ENCODE measurements around the gene THAP4. TPM values are rescaled to one million over a fixed set of nuclear protein-coding genes. Genes with fewer than 3 reads are reported as not detected.

Gene THAP4
- total RNA-seq, 1 donor from 2014 or later = 51.6 TPM

DNA sequence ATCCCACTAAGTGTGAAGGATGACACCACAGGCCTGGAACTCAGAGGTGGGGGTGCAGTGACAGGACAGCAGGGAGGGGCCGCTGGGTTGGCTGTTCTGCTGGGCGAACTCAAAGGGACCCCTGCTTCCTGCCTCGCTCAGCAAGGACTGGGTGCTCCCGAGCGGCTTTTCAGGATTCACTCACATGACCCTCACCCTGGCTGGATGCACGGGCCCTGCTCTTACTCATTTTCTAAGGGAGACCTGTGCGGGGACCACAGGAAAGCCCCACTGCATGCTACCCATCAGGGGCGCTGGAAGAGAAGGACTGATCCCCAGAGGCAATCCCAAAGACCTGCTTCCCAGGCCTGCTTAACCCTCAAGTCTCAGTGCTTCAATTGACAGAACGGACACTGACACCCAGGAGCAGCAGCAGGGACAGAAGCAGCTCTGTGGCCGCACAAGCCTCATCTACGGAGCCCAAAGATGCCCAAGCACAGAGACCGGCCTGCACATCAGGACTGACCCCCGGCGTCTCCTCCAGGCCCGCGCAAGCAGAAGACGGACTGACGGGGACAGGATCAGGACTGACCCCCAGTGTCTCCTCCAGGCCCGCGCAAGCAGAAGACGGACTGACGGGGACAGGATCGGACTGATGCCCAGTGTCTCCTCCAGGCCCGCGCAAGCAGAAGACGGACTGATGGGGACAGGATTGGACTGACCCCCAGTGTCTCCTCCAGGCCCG is 29.6 kb downstream of the THAP4 start:
- no peak overlapping the region for H3K4me3 Mint-ChIP-seq (ENCODE audit: unreplicated experiment)
- peaks cover 19% of the 10 kb centered on the region for H3K36me3 Mint-ChIP-seq (ENCODE audit: unreplicated experiment)
- H3K27ac Mint-ChIP-seq (ENCODE audit: unreplicated experiment) = no peak overlapping the region
- peaks cover 7% of the 10 kb centered on the region for H3K4me1 Mint-ChIP-seq (ENCODE audit: unreplicated experiment)
- DNase-seq (ENCODE audit: extremely low spot score, unreplicated experiment) = no peak
- no peaks in the 10 kb centered on the region for H3K9me3 Mint-ChIP-seq (ENCODE audit: unreplicated experiment)
- H3K27me3 Mint-ChIP-seq (ENCODE audit: unreplicated experiment) = no peaks in the 10 kb centered on the region
- TF ChIP-seq, protein P1, sequence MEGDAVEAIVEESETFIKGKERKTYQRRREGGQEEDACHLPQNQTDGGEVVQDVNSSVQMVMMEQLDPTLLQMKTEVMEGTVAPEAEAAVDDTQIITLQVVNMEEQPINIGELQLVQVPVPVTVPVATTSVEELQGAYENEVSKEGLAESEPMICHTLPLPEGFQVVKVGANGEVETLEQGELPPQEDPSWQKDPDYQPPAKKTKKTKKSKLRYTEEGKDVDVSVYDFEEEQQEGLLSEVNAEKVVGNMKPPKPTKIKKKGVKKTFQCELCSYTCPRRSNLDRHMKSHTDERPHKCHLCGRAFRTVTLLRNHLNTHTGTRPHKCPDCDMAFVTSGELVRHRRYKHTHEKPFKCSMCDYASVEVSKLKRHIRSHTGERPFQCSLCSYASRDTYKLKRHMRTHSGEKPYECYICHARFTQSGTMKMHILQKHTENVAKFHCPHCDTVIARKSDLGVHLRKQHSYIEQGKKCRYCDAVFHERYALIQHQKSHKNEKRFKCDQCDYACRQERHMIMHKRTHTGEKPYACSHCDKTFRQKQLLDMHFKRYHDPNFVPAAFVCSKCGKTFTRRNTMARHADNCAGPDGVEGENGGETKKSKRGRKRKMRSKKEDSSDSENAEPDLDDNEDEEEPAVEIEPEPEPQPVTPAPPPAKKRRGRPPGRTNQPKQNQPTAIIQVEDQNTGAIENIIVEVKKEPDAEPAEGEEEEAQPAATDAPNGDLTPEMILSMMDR (IDR thresholded peaks at IDR 0.05) = no peak

DNA sequence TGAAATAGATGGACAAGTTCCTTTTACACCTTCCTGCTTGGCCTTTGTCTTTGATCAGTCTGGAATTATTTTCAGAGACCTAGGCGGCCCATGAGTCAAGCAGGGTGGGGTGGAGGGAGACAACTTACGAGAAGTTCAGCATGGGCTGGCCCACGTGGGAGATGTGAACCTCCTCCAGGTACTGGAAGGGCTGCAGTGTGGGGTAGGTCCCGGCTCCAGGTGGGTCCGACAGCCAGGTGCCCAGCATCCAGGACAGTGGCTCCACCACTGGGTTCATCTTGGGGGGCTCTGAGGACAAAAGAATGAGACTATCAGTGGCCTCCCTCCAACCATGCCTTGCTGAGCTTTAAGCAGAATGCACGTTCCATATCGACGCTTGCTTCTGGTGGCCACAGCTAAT is 30.8 kb downstream of the THAP4 start:
- no peak overlapping the region for H3K4me3 Mint-ChIP-seq (ENCODE audit: unreplicated experiment)
- no peak overlapping the region for H3K27ac Mint-ChIP-seq (ENCODE audit: unreplicated experiment)
- no peaks in the 10 kb centered on the region for H3K9me3 Mint-ChIP-seq (ENCODE audit: unreplicated experiment)
- peaks cover 7% of the 10 kb centered on the region for H3K4me1 Mint-ChIP-seq (ENCODE audit: unreplicated experiment)
- no peak for DNase-seq (ENCODE audit: extremely low spot score, unreplicated experiment)
- TF ChIP-seq, protein P1 (IDR thresholded peaks at IDR 0.05) = no peak
- H3K27me3 Mint-ChIP-seq (ENCODE audit: unreplicated experiment) = no peaks in the 10 kb centered on the region
- peaks cover 21% of the 10 kb centered on the region for H3K36me3 Mint-ChIP-seq (ENCODE audit: unreplicated experiment)

DNA sequence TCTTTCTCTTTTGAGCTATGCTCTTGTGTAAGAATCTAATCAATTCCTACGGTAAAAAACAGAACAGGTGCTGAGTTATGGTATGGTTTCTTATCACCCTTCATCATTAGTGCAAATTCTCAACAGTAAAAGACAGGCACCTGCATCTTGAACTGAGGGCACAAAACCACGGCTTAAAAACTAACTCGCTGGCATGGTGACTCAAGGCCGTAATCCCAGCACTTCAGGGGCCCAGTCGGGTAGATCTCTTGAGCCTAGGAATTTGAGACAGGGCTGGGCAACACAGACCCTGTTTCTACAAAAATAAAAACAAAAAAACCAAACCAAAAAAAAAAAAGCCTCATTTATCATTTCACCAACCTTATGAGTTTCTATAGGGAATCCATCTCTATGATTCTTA is 33.3 kb downstream of the THAP4 start:
- DNase-seq (ENCODE audit: extremely low spot score, unreplicated experiment) = no peak
- Mint-ChIP-seq H3K27ac (ENCODE audit: unreplicated experiment) (no peak overlapping the region), H3K36me3 (ENCODE audit: unreplicated experiment) (peaks cover 31% of the 10 kb centered on the region), H3K4me1 (ENCODE audit: unreplicated experiment) (peaks cover 2% of the 10 kb centered on the region), H3K4me3 (ENCODE audit: unreplicated experiment) (no peak overlapping the region), H3K9me3 (ENCODE audit: unreplicated experiment) (no peaks in the 10 kb centered on the region), H3K27me3 (ENCODE audit: unreplicated experiment) (no peaks in the 10 kb centered on the region)
- TF ChIP-seq, protein P1 (IDR thresholded peaks at IDR 0.05) = no peak

DNA sequence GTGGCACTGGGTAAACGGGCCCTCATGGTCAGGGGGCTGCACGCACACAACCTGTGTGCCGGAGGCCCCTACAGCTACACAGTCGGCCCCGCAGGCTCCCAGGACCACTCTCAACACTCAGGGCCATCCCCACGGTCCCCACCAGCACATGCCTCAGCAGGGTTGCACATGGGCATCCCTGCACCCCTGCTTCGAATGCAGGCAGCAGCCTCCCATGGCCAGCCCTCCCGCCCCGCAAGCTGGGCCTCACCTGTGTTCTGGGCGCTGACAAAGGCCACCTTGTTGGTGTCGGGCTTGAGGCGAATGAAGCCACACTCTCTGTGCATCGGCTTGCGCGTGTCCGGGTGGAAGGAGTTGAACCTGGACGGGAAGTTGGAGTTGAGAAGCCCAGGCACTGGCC is 34.2 kb downstream of the THAP4 start:
- DNase-seq (ENCODE audit: extremely low spot score, unreplicated experiment) = no peak
- Mint-ChIP-seq H3K36me3 (ENCODE audit: unreplicated experiment) (peaks cover 29% of the 10 kb centered on the region), H3K9me3 (ENCODE audit: unreplicated experiment) (no peaks in the 10 kb centered on the region), H3K27ac (ENCODE audit: unreplicated experiment) (no peak overlapping the region), H3K4me1 (ENCODE audit: unreplicated experiment) (peaks cover 3% of the 10 kb centered on the region), H3K4me3 (ENCODE audit: unreplicated experiment) (no peak overlapping the region), H3K27me3 (ENCODE audit: unreplicated experiment) (no peaks in the 10 kb centered on the region)
- TF ChIP-seq, protein P1 (IDR thresholded peaks at IDR 0.05) = no peak

DNA sequence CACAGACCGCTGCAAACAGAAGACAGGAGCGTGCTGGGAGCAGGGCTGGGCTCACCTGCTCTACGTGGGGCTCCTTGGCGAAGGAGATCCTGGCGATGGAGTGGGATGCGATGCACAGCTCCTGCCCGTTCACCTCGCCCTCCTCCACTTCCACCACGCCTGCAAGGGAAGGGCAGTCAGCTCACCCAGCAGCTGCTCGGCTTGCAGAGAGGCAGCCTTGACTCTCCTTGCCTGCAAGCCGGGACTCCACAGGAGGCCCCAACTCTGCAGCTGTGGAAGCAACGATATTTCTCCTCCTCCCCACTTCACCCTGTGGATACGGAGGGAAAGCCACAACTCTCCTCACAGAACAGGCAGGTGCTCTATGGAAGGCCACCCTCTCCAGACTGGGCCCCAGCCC is 35.1 kb downstream of the THAP4 start:
- H3K9me3 Mint-ChIP-seq (ENCODE audit: unreplicated experiment) = no peaks in the 10 kb centered on the region
- no peaks in the 10 kb centered on the region for H3K27me3 Mint-ChIP-seq (ENCODE audit: unreplicated experiment)
- H3K4me1 Mint-ChIP-seq (ENCODE audit: unreplicated experiment) = peaks cover 3% of the 10 kb centered on the region
- peaks cover 28% of the 10 kb centered on the region for H3K36me3 Mint-ChIP-seq (ENCODE audit: unreplicated experiment)
- DNase-seq (ENCODE audit: extremely low spot score, unreplicated experiment) = no peak
- H3K4me3 Mint-ChIP-seq (ENCODE audit: unreplicated experiment) = no peak overlapping the region
- no peak overlapping the region for H3K27ac Mint-ChIP-seq (ENCODE audit: unreplicated experiment)
- TF ChIP-seq, protein P1 (IDR thresholded peaks at IDR 0.05) = no peak
